Ramos (cell line): ENCODE data around the gene TUBE1.
"Not testable (repeated sequence)": the region's sequence is repeated elsewhere in the genome, so short reads cannot be mapped to it uniquely, and the experiment has no call there.

Experiments
- in situ Hi-C: fragments of 300-500 bp; cut with MboI; formaldehyde crosslinking; loops from one replicate; pipeline ENCODE4 v1.14.3; 2022; ENCODE audit warnings: low sequenced_read_pairs; ENCODE audit not compliant: unreplicated experiment

TUBE1 gene

GRCh38 chr6:112087136-112087911 is at the start of gene TUBE1, which contains the start of gene FAM229B:
Gene TUBE1, minus strand, starts transcription at chr6:112087482. Its CDS starts 48 bp downstream, at chr6:112087434.
Gene FAM229B, plus strand, starts transcription at chr6:112087591. Its CDS starts 11,693 bp downstream, at chr6:112099284.
- in situ Hi-C loops: no loop called here

- in situ Hi-C loops: no loop called here
Measured at GRCh38 chr6:112130878-112131277, 43.6 kb upstream of the TUBE1 start.

GRCh38 chr6:112128208-112128607 is 40.9 kb upstream of the TUBE1 start:
- in situ Hi-C loops: no loop called here

- in situ Hi-C loops: no loop called here
Measured at GRCh38 chr6:112123982-112124381, 36.7 kb upstream of the TUBE1 start.

GRCh38 chr6:112122756-112123155 is 35.5 kb upstream of the TUBE1 start:
- in situ Hi-C loops: no loop called here

GRCh38 chr6:112118034-112118433 is 30.8 kb upstream of the TUBE1 start:
- in situ Hi-C loops: no loop called here

GRCh38 chr6:112117554-112117953 is 30.3 kb upstream of the TUBE1 start:
- in situ Hi-C loops: no loop called here

- in situ Hi-C loops: no loop called here
Measured at GRCh38 chr6:112116221-112116620, 28.9 kb upstream of the TUBE1 start.

GRCh38 chr6:112114577-112115223 is 27.4 kb upstream of the TUBE1 start:
- in situ Hi-C loops: no loop called here

GRCh38 chr6:112113918-112114317 is 26.6 kb upstream of the TUBE1 start:
- in situ Hi-C loops: no loop called here

GRCh38 chr6:112113431-112113830 is 26.1 kb upstream of the TUBE1 start:
- in situ Hi-C loops: no loop called here

- in situ Hi-C loops: no loop called here
Measured at GRCh38 chr6:112109262-112109661, 22.0 kb upstream of the TUBE1 start.

GRCh38 chr6:112106562-112106961 is 19.3 kb upstream of the TUBE1 start:
- in situ Hi-C loops: no loop called here

- in situ Hi-C loops: not testable (repeated sequence)
Measured at GRCh38 chr6:112106026-112106425, 18.7 kb upstream of the TUBE1 start.

GRCh38 chr6:112100561-112100960 is 13.3 kb upstream of the TUBE1 start:
- in situ Hi-C loops: no loop called here

GRCh38 chr6:112096901-112097300 is 9.6 kb upstream of the TUBE1 start:
- in situ Hi-C loops: no loop called here

GRCh38 chr6:112087916-112088315 is 634 bp upstream of the TUBE1 start:
- in situ Hi-C loops: no loop called here

- in situ Hi-C loops: no loop called here
Measured at GRCh38 chr6:112086744-112087135, 542 bp downstream of the TUBE1 start.

GRCh38 chr6:112085286-112086065 is 1.8 kb downstream of the TUBE1 start:
- in situ Hi-C loops: no loop called here

- in situ Hi-C loops: no loop called here
Measured at GRCh38 chr6:112081569-112081968, 5.7 kb downstream of the TUBE1 start.

GRCh38 chr6:112066606-112067005 is 20.7 kb downstream of the TUBE1 start:
- in situ Hi-C loops: no loop called here
